Hindlimb muscle (tissue), 1 donor: ENCODE measurements around the gene ZNF618. TPM values are rescaled to one million over a fixed set of nuclear protein-coding genes. Genes with fewer than 3 reads are reported as not detected.

ENCODE experiments used
- DNase-seq: peaks from one replicate; pipeline ENCODE4 v3.0.0-alpha.2; 2013
- polyA plus RNA-seq: library from polyadenylated mRNA; unstranded; fragments of 120-200 nt; gene quantifications from one replicate; pipeline ENCODE4 v1.2.1, GENCODE V29; 2013; ENCODE audit not compliant: insufficient read length

The ZNF618 gene
- polyA plus RNA-seq, 1 donor: 15.1 TPM

- DNase-seq: no peak
Measured at GRCh38 chr9:114002986-114003350, 126.9 kb downstream of the ZNF618 start.

DNA sequence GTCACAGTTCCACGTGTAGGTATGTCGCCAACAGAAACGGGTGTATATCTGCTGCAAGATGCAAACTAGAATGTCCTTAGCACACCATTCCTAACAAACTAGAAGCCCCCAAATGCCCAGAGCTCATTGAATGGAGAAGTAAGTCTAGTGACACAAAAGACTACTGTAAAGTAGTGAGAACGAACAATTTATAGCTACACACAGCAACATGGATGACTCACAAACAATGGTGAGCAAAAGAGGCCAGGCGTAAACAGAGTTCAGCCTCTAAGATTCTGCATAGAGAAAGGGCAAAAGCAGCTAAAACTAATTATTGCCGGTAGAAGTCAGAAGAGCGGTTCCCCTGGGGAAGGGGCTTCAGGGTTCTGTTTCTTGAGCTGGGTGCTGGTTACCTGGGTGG lies 127.2 kb downstream of the ZNF618 start:
- no peak for DNase-seq

DNA sequence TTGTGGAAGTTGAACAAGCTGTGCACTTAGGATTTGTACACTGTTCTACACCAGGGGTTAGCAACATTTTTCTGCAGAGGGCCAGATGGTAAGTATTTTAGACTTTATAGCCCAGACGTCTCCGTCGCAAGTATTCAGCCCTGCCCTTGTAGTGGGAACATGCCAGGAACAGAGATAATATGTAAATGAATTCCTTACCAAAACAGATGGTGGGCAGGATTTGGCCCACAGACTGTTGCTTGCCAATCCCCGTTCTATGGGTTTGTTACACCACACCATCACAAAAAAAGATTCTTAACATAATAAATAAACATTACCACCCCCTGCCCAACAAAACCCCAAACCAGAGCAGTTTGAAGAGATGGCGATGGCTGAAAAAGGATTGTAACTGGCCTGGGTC lies 127.6 kb downstream of the ZNF618 start:
- no peak for DNase-seq

GRCh38 chr9:114004221-114004716 lies 128.2 kb downstream of the ZNF618 start:
- DNase-seq: peak; percentile 51

DNA sequence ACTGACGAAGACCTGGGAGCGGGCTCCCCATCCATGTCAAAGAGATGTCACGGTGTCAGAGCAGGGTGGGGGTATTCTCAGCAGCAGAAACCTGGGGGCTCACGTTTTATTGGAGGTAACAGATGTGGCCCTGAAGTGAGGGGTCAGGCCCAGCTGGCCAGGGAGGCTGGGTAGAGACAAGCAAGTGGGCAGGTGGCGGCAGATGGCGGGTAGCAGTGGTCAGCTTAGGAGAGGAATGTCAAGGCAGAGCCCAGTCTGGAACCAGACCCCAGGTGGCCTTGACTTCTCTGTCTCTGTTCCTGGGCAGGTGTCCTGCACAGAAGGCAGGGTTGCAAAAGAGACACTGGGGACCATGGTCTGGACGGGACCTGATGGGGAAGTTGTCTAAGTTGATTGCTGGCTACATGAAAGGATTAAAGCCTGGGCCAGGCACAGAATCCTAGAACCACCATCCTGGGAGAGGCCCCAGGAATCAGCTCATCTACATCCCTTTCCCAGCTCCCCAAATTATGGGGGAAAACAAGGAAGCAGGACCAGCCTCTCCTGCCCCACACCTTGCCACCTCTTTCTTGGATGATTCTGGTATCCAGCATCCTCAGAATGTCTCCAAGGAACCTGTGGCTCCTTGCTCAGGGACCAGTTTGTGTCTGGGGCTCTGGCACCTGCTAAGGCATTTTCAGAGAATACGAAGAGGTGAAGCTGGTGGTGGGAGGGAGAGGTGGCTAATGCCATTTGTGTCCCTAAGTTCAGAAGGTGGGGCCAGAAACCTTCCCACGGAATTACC lies 129.5 kb downstream of the ZNF618 start:
- no peak for DNase-seq

DNA sequence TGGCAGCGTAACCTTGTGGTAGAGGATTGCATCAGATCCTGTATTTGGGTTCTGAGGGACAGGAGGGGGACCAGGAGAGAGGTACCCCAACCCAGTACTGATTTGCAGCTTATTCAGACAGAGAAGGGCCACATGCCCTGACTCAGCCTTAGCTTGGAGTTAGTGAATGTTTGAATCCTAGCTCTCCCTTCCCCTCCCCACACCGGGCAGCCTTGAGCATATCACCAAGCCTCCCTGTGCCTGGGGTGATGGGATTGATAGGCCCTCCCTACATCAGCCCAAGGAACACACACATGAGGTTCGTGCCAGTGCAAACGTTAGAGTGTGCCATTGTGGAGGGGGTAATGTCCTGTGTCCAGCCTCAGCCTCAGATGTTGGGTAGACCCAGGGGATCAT lies 130.0 kb downstream of the ZNF618 start:
- DNase-seq: no peak

GRCh38 chr9:114006931-114007691 lies 131.0 kb downstream of the ZNF618 start:
- DNase-seq: no peak

GRCh38 chr9:114007991-114008666 lies 132.0 kb downstream of the ZNF618 start:
- no peak for DNase-seq

- no peak for DNase-seq
Measured at GRCh38 chr9:114008667-114009410, 132.7 kb downstream of the ZNF618 start.

DNA sequence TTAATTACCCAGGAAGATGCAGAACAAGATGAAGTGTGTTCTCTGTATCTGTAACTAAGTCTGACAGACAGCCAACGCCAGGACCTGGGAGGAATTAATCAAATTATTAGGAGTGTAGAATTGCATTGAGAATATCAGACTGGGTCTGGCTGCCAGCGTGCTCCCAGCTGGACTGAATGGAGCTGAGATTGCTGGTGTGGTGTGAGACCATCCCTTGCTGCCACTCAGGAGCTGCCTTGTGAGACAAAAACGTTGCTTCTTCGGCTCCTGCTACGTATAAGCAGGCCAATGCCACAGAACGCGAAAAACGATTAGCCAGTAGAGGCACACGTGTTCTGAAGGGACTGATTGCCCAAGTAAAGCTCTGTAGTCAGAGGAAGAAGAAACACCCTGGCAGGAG lies 135.2 kb downstream of the ZNF618 start:
- DNase-seq: no peak

DNA sequence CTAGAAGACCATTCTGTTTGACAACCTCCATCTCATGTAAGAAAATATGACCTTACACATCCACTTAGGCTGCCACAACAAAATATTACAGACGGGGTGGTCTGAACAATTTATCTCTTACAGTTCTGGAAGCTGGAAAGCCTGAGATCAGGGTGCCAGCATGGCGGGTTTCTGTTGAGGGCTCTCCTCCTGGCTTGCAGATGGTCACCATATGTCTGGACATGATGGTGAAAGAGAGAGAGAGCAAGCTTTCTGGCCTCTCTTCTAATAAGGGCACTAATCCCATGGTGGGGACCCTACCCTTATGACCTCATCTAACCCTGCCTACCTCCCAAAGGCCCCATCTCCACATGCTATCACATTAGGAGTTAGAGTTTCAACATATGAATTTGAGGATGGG lies 136.0 kb downstream of the ZNF618 start:
- no peak for DNase-seq

GRCh38 chr9:114014044-114014443 lies 137.9 kb downstream of the ZNF618 start:
- no peak for DNase-seq

- DNase-seq: no peak
Measured at GRCh38 chr9:114015607-114016006, 139.5 kb downstream of the ZNF618 start.

DNA sequence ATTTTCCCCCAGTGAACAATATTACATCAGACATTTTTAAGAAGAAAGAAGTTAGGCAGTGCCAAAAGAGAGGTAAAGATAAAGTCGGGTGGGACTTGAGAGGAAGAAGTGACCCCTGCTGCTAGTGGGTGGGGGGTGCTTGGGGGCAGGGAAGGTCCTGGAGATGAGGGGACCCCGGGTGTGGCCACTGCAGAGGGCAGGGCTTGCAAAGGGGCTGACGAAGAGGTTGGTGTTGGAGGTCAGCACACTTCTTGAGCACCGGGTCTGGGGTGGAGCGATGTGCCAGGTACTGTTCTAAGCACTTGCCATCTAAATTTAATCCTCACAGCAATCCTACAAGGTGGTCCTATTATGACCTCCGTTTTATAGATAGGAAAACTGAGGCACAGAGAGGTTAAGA lies 140.0 kb downstream of the ZNF618 start:
- DNase-seq: no peak

- DNase-seq: no peak
Measured at GRCh38 chr9:114016629-114017423, 140.7 kb downstream of the ZNF618 start.

DNA sequence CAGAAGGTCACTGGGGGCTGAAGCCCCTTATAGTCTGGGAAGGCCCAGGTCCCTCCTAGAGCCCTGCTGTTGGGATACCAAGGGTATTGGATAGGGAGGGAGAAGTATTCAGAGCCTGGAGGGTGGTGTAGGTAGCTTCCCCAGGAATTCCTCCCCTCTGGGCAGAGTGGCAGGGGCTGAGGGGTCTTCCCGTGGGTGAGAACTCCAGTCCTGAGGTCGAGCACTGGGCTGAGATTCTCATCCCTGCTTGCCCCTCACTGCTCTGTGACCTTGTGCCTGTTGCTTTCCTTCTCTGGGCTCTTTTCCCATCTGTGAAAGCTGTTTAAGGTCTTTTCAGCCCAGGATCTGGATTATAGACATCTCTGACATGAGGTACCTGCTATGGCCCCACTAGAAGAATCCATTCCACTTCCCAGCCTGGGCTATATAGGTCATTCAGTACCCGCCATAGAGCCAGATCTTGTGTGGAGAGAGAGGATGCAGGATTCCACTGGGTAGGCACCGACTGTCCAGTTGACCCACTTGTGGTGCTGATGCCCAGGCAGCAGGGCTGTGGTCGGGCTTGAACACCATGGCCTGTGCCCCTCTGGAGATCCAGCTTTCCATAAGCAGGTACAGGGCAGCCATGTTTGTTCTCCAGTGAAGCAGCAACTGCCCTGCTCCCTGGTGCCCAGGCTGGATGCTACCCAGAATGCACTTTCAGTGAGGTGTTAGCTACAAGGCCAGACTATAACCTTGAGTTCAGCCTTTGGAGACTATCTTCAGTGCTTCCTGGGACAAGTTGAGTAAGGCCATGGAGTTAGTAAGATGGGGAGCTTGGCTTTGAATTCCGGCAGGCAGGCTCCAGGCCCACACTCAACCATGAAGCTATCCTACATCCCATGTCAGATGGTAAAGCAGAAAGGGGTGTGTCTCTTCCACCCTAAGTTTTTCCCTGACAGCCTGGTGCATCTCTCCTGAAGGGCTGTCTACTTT lies 141.9 kb downstream of the ZNF618 start:
- no peak for DNase-seq

DNA sequence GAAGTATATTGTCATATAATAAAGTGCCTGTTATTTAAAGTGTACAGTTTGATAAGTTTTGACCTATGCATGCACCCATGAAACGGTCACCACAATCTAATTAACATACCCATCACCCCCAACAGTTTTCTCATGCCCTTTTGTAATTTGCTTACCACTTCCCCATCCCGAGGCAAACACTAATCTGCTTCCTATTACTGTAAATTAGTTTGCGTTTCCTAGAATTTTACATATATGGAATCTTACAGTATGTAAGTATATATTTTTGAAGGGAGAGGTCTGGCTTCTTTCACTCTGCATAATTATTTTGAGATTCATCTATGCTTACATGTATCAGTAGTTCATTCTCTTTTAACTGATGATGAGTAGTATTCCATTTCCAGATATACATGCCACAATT lies 145.5 kb downstream of the ZNF618 start:
- DNase-seq: no peak

DNA sequence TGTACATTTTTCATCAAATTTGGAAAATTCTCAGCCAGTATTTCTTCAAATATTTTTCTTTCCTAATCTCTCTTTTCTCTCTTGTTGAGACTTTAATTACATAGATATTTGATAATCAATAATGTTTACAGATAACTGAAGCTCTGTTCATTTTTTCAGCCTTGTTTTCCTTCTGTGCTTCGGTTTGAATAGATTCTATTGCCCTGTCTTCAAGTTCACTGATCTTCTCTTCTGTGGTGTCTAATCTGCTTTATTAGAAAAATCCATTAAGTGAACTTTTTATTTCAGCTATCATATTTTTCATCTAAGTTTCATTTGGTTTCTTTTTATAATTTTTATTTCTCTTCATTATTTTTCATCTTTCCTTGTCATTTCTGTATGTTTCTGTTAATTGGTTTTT lies 147.9 kb downstream of the ZNF618 start:
- DNase-seq: no peak

DNA sequence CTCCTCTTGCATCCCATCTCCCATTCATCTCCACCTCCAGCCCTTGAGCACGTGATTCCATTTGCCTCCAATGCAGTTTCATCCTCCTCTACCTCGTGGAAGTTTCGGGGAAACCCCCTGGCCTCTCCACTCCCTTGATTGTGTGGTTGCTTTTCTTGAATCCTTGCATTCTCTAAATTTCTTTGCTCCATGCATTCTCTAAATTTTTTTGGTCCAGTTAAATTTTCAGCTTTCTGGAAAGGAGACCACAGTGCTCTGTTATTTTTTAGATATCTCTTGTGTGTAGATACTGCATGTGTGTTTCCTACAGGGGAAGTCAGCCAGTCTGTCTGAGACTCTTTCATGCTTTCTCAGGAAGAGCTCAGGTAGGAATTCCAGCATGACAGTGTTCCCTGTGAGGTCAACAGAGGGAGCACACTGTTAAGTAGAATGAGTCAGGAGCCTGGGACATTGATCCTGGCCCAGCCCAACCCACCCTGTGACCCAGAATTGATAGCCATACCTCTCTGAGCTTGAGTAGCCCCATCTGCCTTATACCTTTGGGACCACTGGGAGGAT lies 149.2 kb downstream of the ZNF618 start:
- no peak for DNase-seq

- no peak for DNase-seq
Measured at GRCh38 chr9:114025760-114026159, 149.7 kb downstream of the ZNF618 start.
